ENCODE results near the gene CCDC33. TPM values are rescaled to one million over a fixed set of nuclear protein-coding genes. Genes with fewer than 3 reads are reported as not detected.

The CCDC33 gene
- total and polyA plus RNA-seq, 8 donors: not detected

DNA sequence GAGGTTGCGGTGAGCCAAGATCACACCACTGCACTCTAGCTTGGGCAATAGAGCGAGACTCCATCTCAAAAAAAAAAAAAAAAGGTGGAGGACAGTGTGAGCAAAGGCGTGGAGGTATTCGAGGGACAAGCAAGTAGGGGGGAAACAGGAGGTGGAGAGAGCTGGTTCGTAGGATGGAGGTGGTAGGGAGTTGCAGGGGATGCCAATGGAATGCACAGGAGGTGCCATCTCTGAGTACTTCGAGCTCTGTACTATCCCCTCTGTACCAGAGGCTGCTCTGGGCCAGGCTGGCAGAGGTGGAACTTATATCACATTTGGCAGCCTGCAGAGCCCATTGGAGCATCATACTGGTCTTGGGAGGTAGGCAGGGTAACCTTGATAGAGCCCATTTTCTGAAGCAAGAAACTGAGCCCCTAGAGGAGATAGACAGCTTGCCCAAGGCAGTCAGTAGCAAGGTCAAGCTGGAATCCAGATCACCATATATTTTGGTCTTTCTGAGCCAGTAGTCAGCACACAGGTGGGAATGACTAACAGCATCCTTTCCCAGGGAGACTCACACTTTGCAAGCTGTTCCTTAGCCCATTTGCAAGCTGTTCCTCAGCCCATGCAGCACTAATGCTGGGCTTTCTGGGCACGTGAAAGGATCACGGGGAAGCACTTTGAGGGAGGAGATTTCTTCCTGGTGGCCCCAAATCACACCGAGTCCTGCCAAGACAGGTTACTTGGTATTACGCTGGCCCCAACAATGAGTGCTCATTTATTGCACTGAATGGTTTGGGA is 9.2 kb upstream of the CCDC33 start:
- Histone ChIP-seq H3K27me3 (no peaks in the 10 kb centered on the region), H3K27ac (no peak overlapping the region), H3K9me3 (no peaks in the 10 kb centered on the region), H3K4me3 (no peak overlapping the region), H3K4me1 (no peaks in the 10 kb centered on the region), H3K36me3 (no peaks in the 10 kb centered on the region)
- TF ChIP-seq, protein P1, sequence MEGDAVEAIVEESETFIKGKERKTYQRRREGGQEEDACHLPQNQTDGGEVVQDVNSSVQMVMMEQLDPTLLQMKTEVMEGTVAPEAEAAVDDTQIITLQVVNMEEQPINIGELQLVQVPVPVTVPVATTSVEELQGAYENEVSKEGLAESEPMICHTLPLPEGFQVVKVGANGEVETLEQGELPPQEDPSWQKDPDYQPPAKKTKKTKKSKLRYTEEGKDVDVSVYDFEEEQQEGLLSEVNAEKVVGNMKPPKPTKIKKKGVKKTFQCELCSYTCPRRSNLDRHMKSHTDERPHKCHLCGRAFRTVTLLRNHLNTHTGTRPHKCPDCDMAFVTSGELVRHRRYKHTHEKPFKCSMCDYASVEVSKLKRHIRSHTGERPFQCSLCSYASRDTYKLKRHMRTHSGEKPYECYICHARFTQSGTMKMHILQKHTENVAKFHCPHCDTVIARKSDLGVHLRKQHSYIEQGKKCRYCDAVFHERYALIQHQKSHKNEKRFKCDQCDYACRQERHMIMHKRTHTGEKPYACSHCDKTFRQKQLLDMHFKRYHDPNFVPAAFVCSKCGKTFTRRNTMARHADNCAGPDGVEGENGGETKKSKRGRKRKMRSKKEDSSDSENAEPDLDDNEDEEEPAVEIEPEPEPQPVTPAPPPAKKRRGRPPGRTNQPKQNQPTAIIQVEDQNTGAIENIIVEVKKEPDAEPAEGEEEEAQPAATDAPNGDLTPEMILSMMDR (IDR thresholded peaks at IDR 0.05): no peak
- WGBS, 2 donors: 73 to 81% methylated on average over 10 of the region's 10 CpGs
- intact Hi-C loops (cut with DNase I): no loop called here
- DNase-seq (peak in 1 of 6 donors; percentile 6), ATAC-seq (no peak), FAIRE-seq (no peak)

GRCh38 chr15:74227968-74228722 is 8.0 kb upstream of the CCDC33 start:
- H3K27ac ChIP-seq: no peak overlapping the region
- TF ChIP-seq, protein P1 (IDR thresholded peaks at IDR 0.05): no peak
- WGBS, 2 donors: 54 to 62% methylated on average over 11 of the region's 11 CpGs
- no peak overlapping the region for H3K4me3 ChIP-seq
- FAIRE-seq (no peak), ATAC-seq (no peak), DNase-seq (peak in 1 of 6 donors; percentile 11)
- H3K27me3 ChIP-seq: no peaks in the 10 kb centered on the region
- no peaks in the 10 kb centered on the region for H3K36me3 ChIP-seq
- intact Hi-C loops (cut with DNase I): no loop called here
- no peaks in the 10 kb centered on the region for H3K4me1 ChIP-seq
- H3K9me3 ChIP-seq: no peaks in the 10 kb centered on the region

- ATAC-seq (no peak), FAIRE-seq (no peak), DNase-seq (peak in 1 of 6 donors; percentile 27)
- intact Hi-C loops (cut with DNase I): no loop called here
- Histone ChIP-seq H3K27me3 (no peaks in the 10 kb centered on the region), H3K4me3 (no peak overlapping the region), H3K4me1 (no peaks in the 10 kb centered on the region), H3K9me3 (no peaks in the 10 kb centered on the region), H3K27ac (no peak overlapping the region), H3K36me3 (no peaks in the 10 kb centered on the region)
- WGBS, 2 donors: 49 to 57% methylated on average over 17 of the region's 17 CpGs
- TF ChIP-seq, protein P1 (IDR thresholded peaks at IDR 0.05): no peak
Observed at GRCh38 chr15:74228723-74229081, 7.4 kb upstream of the CCDC33 start.

GRCh38 chr15:74229686-74230085 is 6.4 kb upstream of the CCDC33 start:
- ATAC-seq (no peak), DNase-seq (peak in 1 of 6 donors; percentile 20), FAIRE-seq (no peak)
- no peaks in the 10 kb centered on the region for H3K27me3 ChIP-seq
- no peaks in the 10 kb centered on the region for H3K9me3 ChIP-seq
- intact Hi-C loops (cut with DNase I): no loop called here
- no peak overlapping the region for H3K27ac ChIP-seq
- TF ChIP-seq, protein P1 (IDR thresholded peaks at IDR 0.05): no peak
- 68 to 77% methylated on average over 3 of the region's 3 CpGs for WGBS, 2 donors
- H3K4me3 ChIP-seq: no peak overlapping the region
- H3K4me1 ChIP-seq: no peaks in the 10 kb centered on the region
- no peaks in the 10 kb centered on the region for H3K36me3 ChIP-seq

DNA sequence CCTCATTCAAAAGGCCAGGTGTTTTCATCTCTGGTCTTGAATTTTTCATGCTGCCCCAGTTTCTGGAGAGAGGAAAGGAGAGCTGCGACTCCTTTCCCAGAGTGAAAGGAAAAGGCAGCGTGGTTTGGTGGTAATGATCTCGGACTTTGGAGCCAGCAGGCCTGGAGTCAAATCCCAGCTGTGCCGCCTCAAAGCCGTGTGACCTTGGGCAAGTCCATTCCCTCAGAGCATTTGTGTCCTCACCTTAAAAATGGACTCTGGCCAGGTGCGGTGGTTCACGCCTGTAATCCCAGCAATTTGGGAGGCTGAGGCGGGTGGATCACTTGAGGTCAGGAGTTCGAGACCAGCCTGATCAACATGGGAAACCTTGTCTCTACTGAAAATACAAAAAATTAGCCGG is 4.7 kb upstream of the CCDC33 start:
- Histone ChIP-seq H3K4me3 (no peak overlapping the region), H3K27me3 (no peaks in the 10 kb centered on the region), H3K27ac (no peak overlapping the region), H3K9me3 (no peaks in the 10 kb centered on the region), H3K4me1 (no peaks in the 10 kb centered on the region), H3K36me3 (no peaks in the 10 kb centered on the region)
- no peak for FAIRE-seq
- intact Hi-C loops (cut with DNase I): no loop called here
- whole genome bisulfite sequencing, 2 donors: 63 to 77% methylated on average over 10 of the region's 10 CpGs
- TF ChIP-seq, protein P1 (IDR thresholded peaks at IDR 0.05): no peak
- DNase-seq: peak in 1 of 6 donors; percentile 11
- ATAC-seq: no peak
